ENCODE data around the gene ZMIZ1. TPM values are rescaled to one million over a fixed set of nuclear protein-coding genes. Genes with fewer than 3 reads are reported as not detected.
A peak's percentile ranks its signal among the peaks of the same experiment; 100 is the strongest.

ZMIZ1 gene
- total and polyA plus RNA-seq, 2 experiments from 2014 or later, result 9.2 to 30.9 TPM

- Histone ChIP-seq H3F3A (replicated peaks; ENCODE audit: low read depth) (peaks cover 7% of the 10 kb centered on the region), H3K4me1 (ENCODE audit: insufficient read depth) (peaks cover 7% of the 10 kb centered on the region), H3K27me3 (ENCODE audit: insufficient read depth) (no peaks in the 10 kb centered on the region), H3K9me2 (ENCODE audit: insufficient read depth) (no peaks in the 10 kb centered on the region), H4K20me1 (replicated peaks; ENCODE audit: insufficient read depth) (peaks cover 16% of the 10 kb centered on the region; the same call in 1 of the 2 replicates), H2AFZ (no peak overlapping the region), H3K79me2 (replicated peaks; ENCODE audit: insufficient read depth) (peaks cover 11% of the 10 kb centered on the region), H3K4me3 (peak overlapping the region; percentile 75), H3K4me2 (peak overlapping the region; percentile 86), H3K36me3 (ENCODE audit: insufficient read depth) (no peaks in the 10 kb centered on the region; the same call in 1 of the 2 replicates), H3K27ac (ENCODE audit: low read depth) (no peak overlapping the region)
- peak overlapping the region; percentile 81 for H3K4me3 Mint-ChIP-seq
- no peak overlapping the region for H3K27ac Mint-ChIP-seq
- TF ChIP-seq ZNF114 (CRISPR knock-in tag; IDR thresholded peaks at IDR 0.05) (no peak), STAT1 (IDR thresholded peaks at IDR 0.05; ENCODE audit: unreplicated experiment) (no peak), ZNF462 (CRISPR knock-in tag; IDR thresholded peaks at IDR 0.05) (no peak), ETS1 (IDR thresholded peaks at IDR 0.05) (no peak), ZNF331 (CRISPR knock-in tag; IDR thresholded peaks at IDR 0.05; ENCODE audit: low read depth) (no peak), EZH2 (IDR thresholded peaks at IDR 0.05; ENCODE audit: low read depth, unreplicated experiment) (no peak), NANOG (IDR thresholded peaks at IDR 0.05; ENCODE audit: borderline replicate concordance) (no peak), EZH2phosphoT487 (IDR thresholded peaks at IDR 0.05; ENCODE audit: unreplicated experiment) (no peak), POLR2AphosphoS5 (IDR thresholded peaks at IDR 0.05; ENCODE audit: low read depth) (no peak), JUNB (IDR thresholded peaks at IDR 0.05; ENCODE audit: unreplicated experiment) (no peak), CTCF (conservative IDR thresholded peaks at IDR 0.05; ENCODE audit: low read depth in 2 of 2) (no peak)
- TF ChIP-seq, protein P1, sequence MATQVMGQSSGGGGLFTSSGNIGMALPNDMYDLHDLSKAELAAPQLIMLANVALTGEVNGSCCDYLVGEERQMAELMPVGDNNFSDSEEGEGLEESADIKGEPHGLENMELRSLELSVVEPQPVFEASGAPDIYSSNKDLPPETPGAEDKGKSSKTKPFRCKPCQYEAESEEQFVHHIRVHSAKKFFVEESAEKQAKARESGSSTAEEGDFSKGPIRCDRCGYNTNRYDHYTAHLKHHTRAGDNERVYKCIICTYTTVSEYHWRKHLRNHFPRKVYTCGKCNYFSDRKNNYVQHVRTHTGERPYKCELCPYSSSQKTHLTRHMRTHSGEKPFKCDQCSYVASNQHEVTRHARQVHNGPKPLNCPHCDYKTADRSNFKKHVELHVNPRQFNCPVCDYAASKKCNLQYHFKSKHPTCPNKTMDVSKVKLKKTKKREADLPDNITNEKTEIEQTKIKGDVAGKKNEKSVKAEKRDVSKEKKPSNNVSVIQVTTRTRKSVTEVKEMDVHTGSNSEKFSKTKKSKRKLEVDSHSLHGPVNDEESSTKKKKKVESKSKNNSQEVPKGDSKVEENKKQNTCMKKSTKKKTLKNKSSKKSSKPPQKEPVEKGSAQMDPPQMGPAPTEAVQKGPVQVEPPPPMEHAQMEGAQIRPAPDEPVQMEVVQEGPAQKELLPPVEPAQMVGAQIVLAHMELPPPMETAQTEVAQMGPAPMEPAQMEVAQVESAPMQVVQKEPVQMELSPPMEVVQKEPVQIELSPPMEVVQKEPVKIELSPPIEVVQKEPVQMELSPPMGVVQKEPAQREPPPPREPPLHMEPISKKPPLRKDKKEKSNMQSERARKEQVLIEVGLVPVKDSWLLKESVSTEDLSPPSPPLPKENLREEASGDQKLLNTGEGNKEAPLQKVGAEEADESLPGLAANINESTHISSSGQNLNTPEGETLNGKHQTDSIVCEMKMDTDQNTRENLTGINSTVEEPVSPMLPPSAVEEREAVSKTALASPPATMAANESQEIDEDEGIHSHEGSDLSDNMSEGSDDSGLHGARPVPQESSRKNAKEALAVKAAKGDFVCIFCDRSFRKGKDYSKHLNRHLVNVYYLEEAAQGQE (IDR thresholded peaks at IDR 0.05; ENCODE audit: unreplicated experiment), result no peak
- H3K4me1 Mint-ChIP-seq, result peaks cover 11% of the 10 kb centered on the region; the same call in 1 of the 3 replicates
- peaks cover 44% of the 10 kb centered on the region for H3K36me3 Mint-ChIP-seq (ENCODE audit: low read depth)
- no peak for DNase-seq (ENCODE audit: low spot score)
- peaks cover 2% of the 10 kb centered on the region for H3K27me3 Mint-ChIP-seq (ENCODE audit: insufficient read depth, low read depth, poor library complexity)
- ATAC-seq, result no peak
- no peaks in the 10 kb centered on the region for H3K9me3 Mint-ChIP-seq
Observed at GRCh38 chr10:79348640-79348988, 279.8 kb downstream of the ZMIZ1 start.

All from GM23338 (cell line).